Stomach (tissue), 4 donors: Measurements from ENCODE around the gene USP14.

Experiments used
- POLR2A ChIP-seq, 4 donors: fragments of 450-650 bp; IDR thresholded peaks; one replicate each; pipeline ENCODE4 v1.6.1; 2016; ENCODE audit warnings: antibody characterized with exemption in 4 of 4, control low read depth in 2 of 4, mild to moderate bottlenecking in 1 of 4, moderate library complexity in 1 of 4
- POLR2AphosphoS5 ChIP-seq, 3 donors: sonication (generic); formaldehyde crosslinking; IDR thresholded peaks; one replicate each; pipeline ENCODE4 v1.6.1; 2016; ENCODE audit warnings: antibody characterized with exemption in 3 of 3
- TF ChIP-seq, protein P1 (sequence below), 7 experiments: fragments of 450-650 bp in 4 of 7; fragments of 200-600 bp in 3 of 7; sonication (generic) in 3 of 7; IDR thresholded peaks; one replicate each; pipeline ENCODE4 v1.5.1; 2016 to 2019; ENCODE audit warnings: antibody characterized with exemption in 7 of 7, control low read depth in 2 of 7, mild to moderate bottlenecking in 1 of 7

DNA sequence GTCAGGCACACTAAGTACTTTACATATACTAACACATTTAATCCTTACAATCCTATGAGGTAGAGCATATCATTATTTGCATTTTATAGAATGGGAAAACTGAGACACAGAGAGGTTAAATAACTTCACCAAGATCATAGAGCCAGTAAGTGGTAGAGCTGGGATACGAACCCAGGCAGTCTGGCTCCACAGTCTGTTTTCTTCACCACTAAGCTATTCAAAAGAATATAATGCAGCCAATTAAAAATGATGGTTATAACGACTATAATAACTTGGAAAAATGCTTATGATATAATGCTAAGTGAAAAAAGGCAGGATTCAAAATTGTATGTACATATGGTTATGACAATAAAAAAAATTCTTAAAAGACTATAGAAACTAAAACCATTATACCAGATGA is 102.2 kb downstream of the USP14 start:
- TF ChIP-seq, protein P1, sequence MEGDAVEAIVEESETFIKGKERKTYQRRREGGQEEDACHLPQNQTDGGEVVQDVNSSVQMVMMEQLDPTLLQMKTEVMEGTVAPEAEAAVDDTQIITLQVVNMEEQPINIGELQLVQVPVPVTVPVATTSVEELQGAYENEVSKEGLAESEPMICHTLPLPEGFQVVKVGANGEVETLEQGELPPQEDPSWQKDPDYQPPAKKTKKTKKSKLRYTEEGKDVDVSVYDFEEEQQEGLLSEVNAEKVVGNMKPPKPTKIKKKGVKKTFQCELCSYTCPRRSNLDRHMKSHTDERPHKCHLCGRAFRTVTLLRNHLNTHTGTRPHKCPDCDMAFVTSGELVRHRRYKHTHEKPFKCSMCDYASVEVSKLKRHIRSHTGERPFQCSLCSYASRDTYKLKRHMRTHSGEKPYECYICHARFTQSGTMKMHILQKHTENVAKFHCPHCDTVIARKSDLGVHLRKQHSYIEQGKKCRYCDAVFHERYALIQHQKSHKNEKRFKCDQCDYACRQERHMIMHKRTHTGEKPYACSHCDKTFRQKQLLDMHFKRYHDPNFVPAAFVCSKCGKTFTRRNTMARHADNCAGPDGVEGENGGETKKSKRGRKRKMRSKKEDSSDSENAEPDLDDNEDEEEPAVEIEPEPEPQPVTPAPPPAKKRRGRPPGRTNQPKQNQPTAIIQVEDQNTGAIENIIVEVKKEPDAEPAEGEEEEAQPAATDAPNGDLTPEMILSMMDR (IDR thresholded peaks at IDR 0.05) = no peak
- TF ChIP-seq POLR2AphosphoS5 (IDR thresholded peaks at IDR 0.05) = no peak
- no peak for TF ChIP-seq POLR2A (IDR thresholded peaks at IDR 0.05)
